Epithelial cell of proximal tubule (primary cell): ENCODE data around the gene USP27X. TPM values are rescaled to one million over a fixed set of nuclear protein-coding genes. Genes with fewer than 3 reads are reported as not detected.
A peak's percentile ranks its signal among the peaks of the same experiment; 100 is the strongest.

ENCODE experiments used
- DNase-seq: peaks from one replicate; pipeline ENCODE4 v3.0.0-alpha.2; 2011; ENCODE audit warnings: low read depth
- H3K4me3 ChIP-seq: 2 replicates; pipeline ENCODE4 v1.5.1; 2011; ENCODE audit warnings: low read depth, mild to moderate bottlenecking, low read length
- total RNA-seq: library from RNA; depleted of rRNA; stranded (reverse); fragments of >200 nt; gene quantifications from 2 replicates; pipeline ENCODE4 v1.2.3, GENCODE V29; 2015
- TF ChIP-seq, protein P1 (sequence below): conservative IDR thresholded peaks from 2 replicates; pipeline ENCODE4 v1.5.1; 2012; ENCODE audit warnings: low read depth, mild to moderate bottlenecking, low read length

Gene USP27X
- total RNA-seq, 1 donor from 2014 or later, result 2.7 TPM

DNA sequence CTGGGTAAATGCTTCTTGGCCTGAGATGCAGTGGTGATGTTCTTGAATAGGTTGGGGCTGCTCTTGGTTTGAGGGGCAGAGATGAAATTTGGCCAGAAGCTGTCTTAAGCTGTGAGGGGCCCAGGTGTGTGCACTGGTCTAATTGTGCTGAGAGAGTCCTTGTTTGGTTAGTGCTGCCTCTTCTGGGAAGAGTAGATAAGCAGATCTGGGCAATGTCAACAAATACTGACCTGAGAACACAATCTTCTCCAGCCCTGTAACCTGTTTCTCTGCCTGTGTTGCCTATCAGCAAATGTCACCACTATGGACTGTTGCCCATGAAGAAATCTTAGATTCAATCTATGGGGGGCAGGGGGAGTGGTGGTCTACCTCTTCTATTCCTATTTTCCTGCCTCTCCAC, 17.2 kb upstream of the USP27X start:
- H3K4me3 ChIP-seq, result no peak overlapping the region
- TF ChIP-seq, protein P1, sequence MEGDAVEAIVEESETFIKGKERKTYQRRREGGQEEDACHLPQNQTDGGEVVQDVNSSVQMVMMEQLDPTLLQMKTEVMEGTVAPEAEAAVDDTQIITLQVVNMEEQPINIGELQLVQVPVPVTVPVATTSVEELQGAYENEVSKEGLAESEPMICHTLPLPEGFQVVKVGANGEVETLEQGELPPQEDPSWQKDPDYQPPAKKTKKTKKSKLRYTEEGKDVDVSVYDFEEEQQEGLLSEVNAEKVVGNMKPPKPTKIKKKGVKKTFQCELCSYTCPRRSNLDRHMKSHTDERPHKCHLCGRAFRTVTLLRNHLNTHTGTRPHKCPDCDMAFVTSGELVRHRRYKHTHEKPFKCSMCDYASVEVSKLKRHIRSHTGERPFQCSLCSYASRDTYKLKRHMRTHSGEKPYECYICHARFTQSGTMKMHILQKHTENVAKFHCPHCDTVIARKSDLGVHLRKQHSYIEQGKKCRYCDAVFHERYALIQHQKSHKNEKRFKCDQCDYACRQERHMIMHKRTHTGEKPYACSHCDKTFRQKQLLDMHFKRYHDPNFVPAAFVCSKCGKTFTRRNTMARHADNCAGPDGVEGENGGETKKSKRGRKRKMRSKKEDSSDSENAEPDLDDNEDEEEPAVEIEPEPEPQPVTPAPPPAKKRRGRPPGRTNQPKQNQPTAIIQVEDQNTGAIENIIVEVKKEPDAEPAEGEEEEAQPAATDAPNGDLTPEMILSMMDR, result no peak
- no peak for DNase-seq

DNA sequence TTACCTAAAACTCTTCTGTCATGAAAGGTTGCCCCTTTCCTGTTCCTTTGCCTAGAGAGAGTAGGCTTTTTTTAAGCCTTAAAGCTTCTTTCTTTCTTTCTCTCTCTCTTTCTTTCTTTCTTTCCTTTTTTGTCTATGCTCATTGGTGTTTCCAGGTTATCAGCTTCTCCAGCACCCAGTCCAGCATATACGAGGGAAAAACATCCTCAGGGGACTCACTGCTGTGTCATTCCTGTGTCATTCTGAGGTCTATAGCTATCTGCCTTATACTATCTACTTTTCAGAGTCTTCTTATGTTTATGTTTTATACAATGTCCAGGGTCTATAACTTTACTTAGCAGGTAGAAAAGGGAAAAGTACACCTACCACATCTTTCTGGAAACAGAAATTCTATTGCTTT, 10.5 kb upstream of the USP27X start:
- DNase-seq, result no peak
- H3K4me3 ChIP-seq, result no peak overlapping the region
- TF ChIP-seq, protein P1, result no peak

DNA sequence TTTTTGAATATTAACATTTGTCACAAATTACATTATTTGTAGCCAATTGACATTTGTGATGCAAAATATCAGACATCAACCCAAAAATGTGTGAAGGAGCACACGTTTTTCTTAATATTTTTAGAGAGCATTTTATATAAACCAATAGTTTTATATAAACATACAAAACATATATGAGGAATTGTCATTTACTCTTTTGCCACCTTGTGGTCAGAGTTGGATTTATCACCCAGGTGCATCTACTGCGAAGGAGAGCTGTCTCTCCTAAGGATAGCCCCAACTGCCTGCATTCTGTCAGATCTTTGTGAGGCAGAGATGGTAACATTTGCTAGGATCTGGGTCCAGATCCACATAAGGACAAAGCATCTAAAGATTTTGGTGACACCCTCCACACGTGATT, 2.5 kb upstream of the USP27X start:
- TF ChIP-seq, protein P1, result peak; percentile 52
- no peak for DNase-seq
- H3K4me3 ChIP-seq, result no peak overlapping the region

DNA sequence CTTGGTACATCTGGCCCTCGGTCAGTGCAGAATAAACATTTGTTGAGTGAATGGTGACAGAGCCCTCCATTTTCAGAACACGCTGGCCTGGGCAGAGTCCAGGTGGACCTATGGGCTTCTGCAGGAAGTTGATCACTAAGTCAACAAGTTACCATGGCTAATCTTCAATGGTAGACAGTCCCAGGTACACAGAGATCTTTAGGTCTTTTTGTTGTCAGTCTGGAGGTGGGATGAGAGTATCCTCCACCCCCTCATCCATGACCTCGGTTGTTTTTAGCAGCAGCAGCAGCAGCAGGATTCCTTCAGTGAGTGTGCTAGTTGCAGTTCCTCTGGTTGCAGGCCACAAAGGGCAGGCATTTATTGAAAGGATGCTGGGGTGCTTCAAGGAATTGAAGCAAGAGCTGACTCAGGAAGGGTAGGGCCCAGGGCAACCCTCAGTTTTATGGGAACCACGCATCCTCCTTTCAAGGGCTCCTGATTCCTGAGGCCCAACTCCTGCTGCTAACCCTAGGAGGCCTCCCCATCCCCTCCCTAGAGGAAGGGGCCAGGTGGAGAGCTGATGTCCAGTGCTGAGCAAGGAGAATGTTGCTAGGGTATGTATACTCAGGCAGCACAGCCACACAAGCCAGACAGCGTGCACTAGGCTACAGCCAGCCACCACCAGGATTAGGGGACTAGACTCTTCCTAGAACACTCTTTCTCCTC, 1.7 kb upstream of the USP27X start:
- no peak overlapping the region for H3K4me3 ChIP-seq
- TF ChIP-seq, protein P1, result no peak
- DNase-seq, result no peak

DNA sequence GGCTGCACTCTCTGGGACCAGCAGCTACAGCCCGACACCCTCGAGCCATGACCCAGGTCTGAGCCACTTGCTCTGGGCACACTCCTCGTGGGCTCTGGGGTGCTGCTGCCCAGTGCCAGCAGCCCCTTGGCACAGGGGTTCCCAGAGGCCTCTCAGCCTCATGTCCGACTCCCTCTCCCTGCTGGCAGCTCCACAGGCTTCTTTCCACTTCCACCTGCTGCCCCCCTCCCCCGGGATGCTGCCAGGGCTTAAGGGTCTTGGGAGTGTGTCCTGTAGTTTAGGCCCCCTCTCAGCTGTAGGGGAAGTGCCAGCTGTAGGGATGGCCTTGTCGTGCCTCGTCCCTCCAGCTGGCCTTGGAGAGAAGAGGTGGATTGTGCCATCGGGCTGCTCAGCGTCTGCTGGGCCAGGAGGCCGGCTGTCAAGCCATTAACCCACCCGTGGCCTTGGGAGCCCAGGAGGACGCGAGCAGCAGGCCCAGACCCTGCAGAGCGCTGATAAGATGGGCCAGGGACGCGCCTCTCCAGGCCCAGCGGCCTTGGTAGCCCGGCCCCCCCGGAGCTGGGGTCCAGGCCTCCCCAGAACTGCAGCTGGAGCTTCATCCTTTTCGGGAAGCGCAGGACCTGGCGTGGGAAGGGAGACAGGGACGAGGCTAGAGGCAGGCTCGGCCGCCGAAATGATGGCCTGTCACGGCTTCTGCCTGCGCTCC, 1.0 kb upstream of the USP27X start:
- DNase-seq, result no peak
- TF ChIP-seq, protein P1, result no peak
- H3K4me3 ChIP-seq, result peak overlapping the region; percentile 58

DNA sequence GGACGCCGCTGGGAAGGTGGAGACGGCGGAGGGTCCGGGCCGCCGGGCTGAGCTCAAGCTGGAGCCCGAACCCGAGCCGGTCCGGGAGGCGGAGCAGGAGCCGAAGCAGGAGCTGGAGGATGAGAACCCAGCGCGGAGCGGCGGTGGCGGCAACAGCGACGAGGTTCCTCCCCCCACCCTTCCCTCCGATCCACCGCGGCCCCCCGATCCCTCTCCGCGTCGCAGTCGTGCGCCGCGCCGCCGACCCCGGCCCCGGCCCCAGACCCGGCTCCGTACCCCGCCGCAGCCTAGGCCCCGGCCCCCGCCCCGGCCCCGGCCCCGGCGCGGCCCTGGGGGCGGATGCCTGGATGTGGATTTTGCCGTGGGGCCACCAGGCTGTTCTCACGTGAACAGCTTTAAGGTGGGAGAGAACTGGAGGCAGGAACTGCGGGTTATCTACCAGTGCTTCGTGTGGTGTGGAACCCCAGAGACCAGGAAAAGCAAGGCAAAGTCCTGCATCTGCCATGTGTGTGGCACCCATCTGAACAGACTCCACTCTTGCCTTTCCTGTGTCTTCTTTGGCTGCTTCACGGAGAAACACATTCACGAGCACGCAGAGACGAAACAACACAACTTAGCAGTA, 483 bp downstream of the USP27X start:
- TF ChIP-seq, protein P1, result no peak
- peak overlapping the region; percentile 58 for H3K4me3 ChIP-seq
- DNase-seq, result no peak
